Activated T-cell treated with anti-CD3 and anti-CD28 coated beads for 48 hours (primary cell): ENCODE measurements around the gene KCND3.

ENCODE experiments used
- DNase-seq: peaks from one replicate; pipeline ENCODE4 v3.0.0-alpha.2; 2020; ENCODE audit warnings: low read depth

KCND3 gene

GRCh38 chr1:111958075-111958474 lies 31.4 kb downstream of the KCND3 start:
- no peak for DNase-seq

GRCh38 chr1:111956155-111956771 lies 33.2 kb downstream of the KCND3 start:
- DNase-seq, result no peak

GRCh38 chr1:111955755-111956154 lies 33.7 kb downstream of the KCND3 start:
- DNase-seq, result no peak

GRCh38 chr1:111953797-111954196 lies 35.7 kb downstream of the KCND3 start:
- DNase-seq, result no peak

GRCh38 chr1:111952125-111952657 lies 37.3 kb downstream of the KCND3 start:
- no peak for DNase-seq

- no peak for DNase-seq
Observed at GRCh38 chr1:111948209-111949171, 41.0 kb downstream of the KCND3 start.

GRCh38 chr1:111943846-111944749 lies 45.4 kb downstream of the KCND3 start:
- DNase-seq, result no peak

- no peak for DNase-seq
Observed at GRCh38 chr1:111943066-111943465, 46.4 kb downstream of the KCND3 start.

- DNase-seq, result no peak
Observed at GRCh38 chr1:111938536-111938935, 50.9 kb downstream of the KCND3 start.

GRCh38 chr1:111938123-111938522 lies 51.3 kb downstream of the KCND3 start:
- DNase-seq, result no peak

- DNase-seq, result no peak
Observed at GRCh38 chr1:111937147-111937725, 52.2 kb downstream of the KCND3 start.

- DNase-seq, result no peak
Observed at GRCh38 chr1:111934106-111934852, 55.2 kb downstream of the KCND3 start.

- DNase-seq, result no peak
Observed at GRCh38 chr1:111930356-111930755, 59.1 kb downstream of the KCND3 start.

- DNase-seq, result no peak
Observed at GRCh38 chr1:111928531-111928930, 60.9 kb downstream of the KCND3 start.

GRCh38 chr1:111927652-111928051 lies 61.8 kb downstream of the KCND3 start:
- no peak for DNase-seq

- DNase-seq, result no peak
Observed at GRCh38 chr1:111924786-111925185, 64.7 kb downstream of the KCND3 start.

GRCh38 chr1:111923766-111924165 lies 65.7 kb downstream of the KCND3 start:
- no peak for DNase-seq

- DNase-seq, result no peak
Observed at GRCh38 chr1:111921948-111922347, 67.5 kb downstream of the KCND3 start.

- DNase-seq, result no peak
Observed at GRCh38 chr1:111920221-111921024, 69.0 kb downstream of the KCND3 start.
